Chondrocyte (in vitro differentiated cells): Measurements from ENCODE around the gene IGF2BP1. TPM values are rescaled to one million over a fixed set of nuclear protein-coding genes. Genes with fewer than 3 reads are reported as not detected.
A peak's percentile ranks its signal among the peaks of the same experiment; 100 is the strongest.

Experiments
- DNase-seq: peaks from one replicate; pipeline ENCODE4 v3.0.0; 2021; ENCODE audit warnings: mixed read lengths, low spot score
- H3K27ac Mint-ChIP-seq: one replicate; pipeline ENCODE4 v1.8.0; 2021; ENCODE audit warnings: mild to moderate bottlenecking, moderate library complexity, mixed read lengths; ENCODE audit not compliant: unreplicated experiment
- H3K27me3 Mint-ChIP-seq: 2 replicates; pipeline ENCODE4 v1.8.0; 2021; ENCODE audit warnings: low read depth, mixed read lengths
- H3K36me3 Mint-ChIP-seq: 2 replicates; pipeline ENCODE4 v1.8.0; 2021; ENCODE audit warnings: low read depth, mixed read lengths
- H3K4me1 Mint-ChIP-seq: 2 replicates; pipeline ENCODE4 v1.8.0; 2021; ENCODE audit warnings: low read depth, mild to moderate bottlenecking, mixed read lengths
- H3K4me3 Mint-ChIP-seq: one replicate; pipeline ENCODE4 v1.8.0; 2021; ENCODE audit warnings: mild to moderate bottlenecking, moderate library complexity, mixed read lengths; ENCODE audit not compliant: unreplicated experiment
- H3K9me3 Mint-ChIP-seq: 2 replicates; pipeline ENCODE4 v1.8.0; 2021; ENCODE audit warnings: low read depth, mixed read lengths
- total RNA-seq: library from RNA; stranded (reverse); gene quantifications from 3 replicates; pipeline ENCODE4 v1.2.1, GENCODE V29; 2021
- TF ChIP-seq, protein P1 (sequence below): fragments of 200-600 bp; sonication (generic); IDR thresholded peaks from 2 replicates; pipeline ENCODE4 v1.5.0; 2021; ENCODE audit warnings: antibody characterized with exemption, mild to moderate bottlenecking, moderate library complexity

The IGF2BP1 gene
- total RNA-seq, 1 donor from 2014 or later: 60.0 TPM

GRCh38 chr17:49063652-49064051 is 66.5 kb downstream of the IGF2BP1 start:
- no peak for DNase-seq

GRCh38 chr17:49067163-49067562 is 70.0 kb downstream of the IGF2BP1 start:
- Mint-ChIP-seq H3K9me3 (no peaks in the 10 kb centered on the region), H3K4me3 (no peak overlapping the region), H3K36me3 (no peaks in the 10 kb centered on the region), H3K27me3 (no peaks in the 10 kb centered on the region), H3K27ac (no peak overlapping the region), H3K4me1 (peaks cover 23% of the 10 kb centered on the region)
- TF ChIP-seq, protein P1, sequence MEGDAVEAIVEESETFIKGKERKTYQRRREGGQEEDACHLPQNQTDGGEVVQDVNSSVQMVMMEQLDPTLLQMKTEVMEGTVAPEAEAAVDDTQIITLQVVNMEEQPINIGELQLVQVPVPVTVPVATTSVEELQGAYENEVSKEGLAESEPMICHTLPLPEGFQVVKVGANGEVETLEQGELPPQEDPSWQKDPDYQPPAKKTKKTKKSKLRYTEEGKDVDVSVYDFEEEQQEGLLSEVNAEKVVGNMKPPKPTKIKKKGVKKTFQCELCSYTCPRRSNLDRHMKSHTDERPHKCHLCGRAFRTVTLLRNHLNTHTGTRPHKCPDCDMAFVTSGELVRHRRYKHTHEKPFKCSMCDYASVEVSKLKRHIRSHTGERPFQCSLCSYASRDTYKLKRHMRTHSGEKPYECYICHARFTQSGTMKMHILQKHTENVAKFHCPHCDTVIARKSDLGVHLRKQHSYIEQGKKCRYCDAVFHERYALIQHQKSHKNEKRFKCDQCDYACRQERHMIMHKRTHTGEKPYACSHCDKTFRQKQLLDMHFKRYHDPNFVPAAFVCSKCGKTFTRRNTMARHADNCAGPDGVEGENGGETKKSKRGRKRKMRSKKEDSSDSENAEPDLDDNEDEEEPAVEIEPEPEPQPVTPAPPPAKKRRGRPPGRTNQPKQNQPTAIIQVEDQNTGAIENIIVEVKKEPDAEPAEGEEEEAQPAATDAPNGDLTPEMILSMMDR: no peak
- no peak for DNase-seq

More at GRCh38 chr17:49063652-49064051, 66.5 kb downstream of the IGF2BP1 start:
- no peaks in the 10 kb centered on the region for H3K27me3 Mint-ChIP-seq
- H3K27ac Mint-ChIP-seq: peak overlapping the region; percentile 2
- TF ChIP-seq, protein P1: no peak
- H3K9me3 Mint-ChIP-seq: no peaks in the 10 kb centered on the region
- H3K36me3 Mint-ChIP-seq: no peaks in the 10 kb centered on the region
- no peak overlapping the region for H3K4me3 Mint-ChIP-seq
- H3K4me1 Mint-ChIP-seq: peaks cover 22% of the 10 kb centered on the region

DNA sequence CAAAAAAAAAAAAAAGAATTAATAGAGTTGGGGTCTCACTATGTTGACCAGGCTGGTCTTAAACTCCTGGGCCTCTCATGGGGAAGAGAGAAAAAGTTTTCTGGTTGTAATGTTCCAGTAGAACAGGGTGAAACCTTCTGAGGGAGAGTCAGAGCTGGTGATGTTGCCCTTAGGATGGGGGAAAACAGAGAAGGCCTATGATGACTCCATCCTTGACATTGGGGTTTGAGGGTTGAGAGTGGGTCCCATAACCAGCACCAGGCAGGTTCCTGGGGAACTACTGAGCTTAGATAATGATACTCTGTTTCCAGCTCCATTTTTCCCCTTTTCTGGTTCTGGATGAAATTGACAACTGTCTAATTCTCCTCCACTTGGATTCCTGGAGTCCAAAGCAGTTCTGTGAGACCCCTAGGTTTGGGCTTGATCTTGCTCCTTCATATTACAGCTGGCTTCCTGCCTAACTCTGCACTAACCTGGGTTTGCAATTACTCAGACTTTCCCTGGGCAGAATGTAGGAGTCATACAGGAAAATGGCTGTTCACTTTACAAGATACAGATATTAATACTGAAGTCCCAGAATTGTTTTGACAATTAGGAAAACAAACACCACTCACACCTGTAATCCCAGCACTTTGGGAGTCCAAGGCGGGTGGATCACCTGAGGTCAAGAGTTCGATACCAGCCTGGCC is 72.5 kb downstream of the IGF2BP1 start:
- H3K27me3 Mint-ChIP-seq: no peaks in the 10 kb centered on the region

GRCh38 chr17:49071106-49071505 is 73.9 kb downstream of the IGF2BP1 start:
- H3K27ac Mint-ChIP-seq: peak overlapping the region; percentile 62
- no peaks in the 10 kb centered on the region for H3K9me3 Mint-ChIP-seq
- H3K36me3 Mint-ChIP-seq: no peaks in the 10 kb centered on the region
- no peak for DNase-seq
- TF ChIP-seq, protein P1: no peak
- H3K4me1 Mint-ChIP-seq: peaks cover 9% of the 10 kb centered on the region
- H3K4me3 Mint-ChIP-seq: no peak overlapping the region
- H3K27me3 Mint-ChIP-seq: no peaks in the 10 kb centered on the region

More for the DNA sequence above, 72.5 kb downstream of the IGF2BP1 start:
- TF ChIP-seq, protein P1: no peak
- no peak for DNase-seq
- Mint-ChIP-seq H3K36me3 (no peaks in the 10 kb centered on the region), H3K4me3 (no peak overlapping the region), H3K4me1 (peaks cover 9% of the 10 kb centered on the region), H3K9me3 (no peaks in the 10 kb centered on the region), H3K27ac (no peak overlapping the region)

DNA sequence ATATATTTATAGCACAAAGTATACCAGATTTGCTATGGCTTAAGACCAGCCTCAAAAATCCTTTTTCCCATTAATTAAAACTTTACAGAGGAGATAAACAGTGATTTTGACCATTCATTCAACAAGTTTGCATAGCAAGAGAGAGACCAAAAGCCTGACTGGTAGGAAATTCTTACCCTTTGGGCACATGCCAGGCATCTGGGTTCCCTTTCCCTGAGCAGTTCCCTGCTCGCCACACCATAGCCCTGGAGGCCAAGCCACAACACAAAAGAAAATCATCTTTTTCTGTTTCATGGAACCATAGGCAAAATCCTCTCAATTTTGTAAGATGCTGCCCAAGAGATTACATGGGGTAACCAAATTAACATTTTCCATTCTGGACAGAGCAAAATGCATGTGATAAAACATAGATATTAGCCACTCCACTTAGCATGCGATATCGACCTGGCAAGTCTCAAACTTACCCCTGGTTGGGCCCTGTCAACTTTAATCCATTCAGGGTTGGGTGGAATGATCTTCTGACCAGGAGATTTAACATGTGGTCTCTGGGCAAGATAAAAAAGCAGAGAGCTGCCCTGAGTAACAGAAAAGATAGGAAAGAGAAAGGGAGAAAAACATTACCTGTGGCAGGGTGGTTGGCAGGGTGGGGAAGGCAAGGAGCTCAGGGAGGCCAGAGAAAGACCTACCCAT is 77.8 kb downstream of the IGF2BP1 start:
- H3K36me3 Mint-ChIP-seq: no peaks in the 10 kb centered on the region
- H3K27me3 Mint-ChIP-seq: peaks cover 2% of the 10 kb centered on the region
- peaks cover 5% of the 10 kb centered on the region for H3K9me3 Mint-ChIP-seq
- no peak for DNase-seq
- H3K27ac Mint-ChIP-seq: no peak overlapping the region
- TF ChIP-seq, protein P1: no peak
- no peak overlapping the region for H3K4me3 Mint-ChIP-seq
- peaks cover 16% of the 10 kb centered on the region for H3K4me1 Mint-ChIP-seq
